Measurements from ENCODE around the gene SLC5A11.

The SLC5A11 gene

GRCh38 chr16:24930440-24930839 is 84.7 kb downstream of the SLC5A11 start:
- TF ChIP-seq CTCF (IDR thresholded peaks at IDR 0.05; ENCODE audit: low read depth, low read length, missing control alignments), result no peak
- H3K4me3 ChIP-seq (ENCODE audit: low read depth, low read length), result no peak overlapping the region
- DNase-seq (ENCODE audit: low read depth), result no peak

- no peak for DNase-seq (ENCODE audit: low read depth)
- TF ChIP-seq CTCF (IDR thresholded peaks at IDR 0.05; ENCODE audit: low read depth, low read length, missing control alignments), result no peak
- no peak overlapping the region for H3K4me3 ChIP-seq (ENCODE audit: low read depth, low read length)
These were observed 85.3 kb downstream of the SLC5A11 start for GRCh38 chr16:24931091-24931490.

GRCh38 chr16:24935336-24935735 is 89.6 kb downstream of the SLC5A11 start:
- H3K4me3 ChIP-seq (ENCODE audit: low read depth, low read length), result no peak overlapping the region
- no peak for DNase-seq (ENCODE audit: low read depth)
- TF ChIP-seq CTCF (IDR thresholded peaks at IDR 0.05; ENCODE audit: low read depth, low read length, missing control alignments), result no peak

GRCh38 chr16:24936151-24936550 is 90.4 kb downstream of the SLC5A11 start:
- no peak for DNase-seq (ENCODE audit: low read depth)
- no peak overlapping the region for H3K4me3 ChIP-seq (ENCODE audit: low read depth, low read length)
- TF ChIP-seq CTCF (IDR thresholded peaks at IDR 0.05; ENCODE audit: low read depth, low read length, missing control alignments), result no peak

GRCh38 chr16:24939224-24939623 is 93.5 kb downstream of the SLC5A11 start:
- no peak overlapping the region for H3K4me3 ChIP-seq (ENCODE audit: low read depth, low read length)
- DNase-seq (ENCODE audit: low read depth), result no peak
- no peak for TF ChIP-seq CTCF (IDR thresholded peaks at IDR 0.05; ENCODE audit: low read depth, low read length, missing control alignments)

- TF ChIP-seq CTCF (IDR thresholded peaks at IDR 0.05; ENCODE audit: low read depth, low read length, missing control alignments), result no peak
- no peak for DNase-seq (ENCODE audit: low read depth)
- H3K4me3 ChIP-seq (ENCODE audit: low read depth, low read length), result no peak overlapping the region
These were observed 94.0 kb downstream of the SLC5A11 start for GRCh38 chr16:24939738-24940137.

GRCh38 chr16:24943471-24943870 is 97.7 kb downstream of the SLC5A11 start:
- DNase-seq (ENCODE audit: low read depth), result no peak
- TF ChIP-seq CTCF (IDR thresholded peaks at IDR 0.05; ENCODE audit: low read depth, low read length, missing control alignments), result no peak
- H3K4me3 ChIP-seq (ENCODE audit: low read depth, low read length), result no peak overlapping the region
